BE2C (cell line): ENCODE results near the gene LRRIQ1.

ENCODE experiments used
- DNase-seq: peaks from one replicate; pipeline ENCODE4 v3.0.0-alpha.2; 2020
- H3K27me3 ChIP-seq: fragments of 250-450 bp; sonication (Bioruptor Pico); 2 replicates; pipeline ENCODE4 v1.5.1; 2020; ENCODE audit warnings: mild to moderate bottlenecking
- H3K36me3 ChIP-seq: fragments of 250-450 bp; sonication (Bioruptor Pico); 2 replicates; pipeline ENCODE4 v1.5.1; 2020; ENCODE audit warnings: mild to moderate bottlenecking
- H3K4me1 ChIP-seq: fragments of 250-450 bp; sonication (Bioruptor Pico); 2 replicates; pipeline ENCODE4 v1.5.1; 2020
- H3K4me3 ChIP-seq: 2 replicates; pipeline ENCODE4 v1.5.1; 2011; ENCODE audit warnings: low read depth, low read length
- H3K9me3 ChIP-seq: fragments of 250-450 bp; sonication (Bioruptor Pico); 2 replicates; pipeline ENCODE4 v1.5.1; 2020
- TF ChIP-seq, protein P1 (sequence below): IDR thresholded peaks from 2 replicates; pipeline ENCODE4 v1.5.1; 2012; ENCODE audit warnings: mild to moderate bottlenecking, low read depth, low read length

LRRIQ1 gene

GRCh38 chr12:85152311-85152729, 116.2 kb downstream of the LRRIQ1 start:
- Histone ChIP-seq H3K27me3 (peaks cover 8% of the 10 kb centered on the region; the same call in 1 of the 2 replicates), H3K9me3 (no peaks in the 10 kb centered on the region), H3K4me3 (no peak overlapping the region), H3K36me3 (no peaks in the 10 kb centered on the region), H3K4me1 (no peaks in the 10 kb centered on the region)
- DNase-seq, result no peak
- TF ChIP-seq, protein P1, sequence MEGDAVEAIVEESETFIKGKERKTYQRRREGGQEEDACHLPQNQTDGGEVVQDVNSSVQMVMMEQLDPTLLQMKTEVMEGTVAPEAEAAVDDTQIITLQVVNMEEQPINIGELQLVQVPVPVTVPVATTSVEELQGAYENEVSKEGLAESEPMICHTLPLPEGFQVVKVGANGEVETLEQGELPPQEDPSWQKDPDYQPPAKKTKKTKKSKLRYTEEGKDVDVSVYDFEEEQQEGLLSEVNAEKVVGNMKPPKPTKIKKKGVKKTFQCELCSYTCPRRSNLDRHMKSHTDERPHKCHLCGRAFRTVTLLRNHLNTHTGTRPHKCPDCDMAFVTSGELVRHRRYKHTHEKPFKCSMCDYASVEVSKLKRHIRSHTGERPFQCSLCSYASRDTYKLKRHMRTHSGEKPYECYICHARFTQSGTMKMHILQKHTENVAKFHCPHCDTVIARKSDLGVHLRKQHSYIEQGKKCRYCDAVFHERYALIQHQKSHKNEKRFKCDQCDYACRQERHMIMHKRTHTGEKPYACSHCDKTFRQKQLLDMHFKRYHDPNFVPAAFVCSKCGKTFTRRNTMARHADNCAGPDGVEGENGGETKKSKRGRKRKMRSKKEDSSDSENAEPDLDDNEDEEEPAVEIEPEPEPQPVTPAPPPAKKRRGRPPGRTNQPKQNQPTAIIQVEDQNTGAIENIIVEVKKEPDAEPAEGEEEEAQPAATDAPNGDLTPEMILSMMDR, result no peak

GRCh38 chr12:85155791-85156190, 119.6 kb downstream of the LRRIQ1 start:
- Histone ChIP-seq H3K27me3 (peaks cover 9% of the 10 kb centered on the region; the same call in 1 of the 2 replicates), H3K36me3 (no peaks in the 10 kb centered on the region), H3K4me3 (no peak overlapping the region), H3K9me3 (no peaks in the 10 kb centered on the region), H3K4me1 (no peaks in the 10 kb centered on the region)
- TF ChIP-seq, protein P1, result peak; percentile 22; the same call in 1 of the 2 replicates
- no peak for DNase-seq

DNA sequence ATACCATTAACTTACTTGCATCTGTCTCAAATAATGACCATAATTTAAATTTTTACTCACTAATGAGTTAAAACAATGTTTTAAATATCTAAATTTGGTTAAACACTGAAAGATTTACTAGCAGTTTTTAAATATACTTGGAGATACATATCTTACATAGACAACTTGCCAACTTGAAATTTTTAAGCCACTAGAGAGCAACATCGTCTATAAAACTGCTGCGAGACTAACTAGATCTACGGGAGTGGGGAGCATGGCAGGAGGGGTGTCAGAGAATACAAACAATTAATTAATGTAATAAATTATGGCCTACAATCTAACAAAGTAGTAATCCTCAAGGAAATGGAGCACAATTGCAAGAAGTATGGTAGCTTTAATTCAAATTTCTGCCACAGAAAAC, 120.4 kb downstream of the LRRIQ1 start:
- Histone ChIP-seq H3K27me3 (peaks cover 11% of the 10 kb centered on the region; the same call in 1 of the 2 replicates), H3K4me3 (no peak overlapping the region), H3K4me1 (no peaks in the 10 kb centered on the region), H3K36me3 (no peaks in the 10 kb centered on the region), H3K9me3 (no peaks in the 10 kb centered on the region)
- DNase-seq, result no peak
- TF ChIP-seq, protein P1, result no peak

DNA sequence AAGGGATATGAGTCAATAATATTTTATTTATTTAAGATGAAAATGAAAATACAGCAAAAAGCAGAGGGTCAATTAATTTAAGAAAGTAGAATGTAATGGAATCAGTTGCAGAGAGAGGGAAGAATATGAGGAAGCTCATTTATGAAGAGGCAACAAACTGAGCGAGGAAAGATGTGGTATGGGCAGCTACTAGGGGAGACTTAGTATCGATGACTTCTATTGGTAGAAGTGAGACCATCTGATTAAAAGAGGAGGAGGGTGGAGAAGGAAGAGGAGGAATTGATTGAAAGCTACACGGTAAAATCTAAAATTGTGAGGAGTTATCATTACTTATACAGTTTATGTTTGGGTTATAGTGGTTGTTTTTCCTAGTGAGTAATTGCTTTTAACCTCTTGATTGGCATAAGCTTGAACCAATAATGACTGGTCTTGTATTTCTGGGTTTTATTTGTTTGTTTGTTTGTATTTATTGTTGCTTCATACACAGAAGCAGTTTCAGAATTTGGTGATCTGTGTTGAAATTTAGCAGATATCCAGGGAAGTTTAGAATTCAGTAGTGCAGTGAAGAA, 121.0 kb downstream of the LRRIQ1 start:
- H3K4me1 ChIP-seq, result no peaks in the 10 kb centered on the region
- H3K27me3 ChIP-seq, result peaks cover 12% of the 10 kb centered on the region; the same call in 1 of the 2 replicates
- H3K9me3 ChIP-seq, result no peaks in the 10 kb centered on the region
- no peaks in the 10 kb centered on the region for H3K36me3 ChIP-seq
- DNase-seq, result no peak
- TF ChIP-seq, protein P1, result no peak
- H3K4me3 ChIP-seq, result no peak overlapping the region

DNA sequence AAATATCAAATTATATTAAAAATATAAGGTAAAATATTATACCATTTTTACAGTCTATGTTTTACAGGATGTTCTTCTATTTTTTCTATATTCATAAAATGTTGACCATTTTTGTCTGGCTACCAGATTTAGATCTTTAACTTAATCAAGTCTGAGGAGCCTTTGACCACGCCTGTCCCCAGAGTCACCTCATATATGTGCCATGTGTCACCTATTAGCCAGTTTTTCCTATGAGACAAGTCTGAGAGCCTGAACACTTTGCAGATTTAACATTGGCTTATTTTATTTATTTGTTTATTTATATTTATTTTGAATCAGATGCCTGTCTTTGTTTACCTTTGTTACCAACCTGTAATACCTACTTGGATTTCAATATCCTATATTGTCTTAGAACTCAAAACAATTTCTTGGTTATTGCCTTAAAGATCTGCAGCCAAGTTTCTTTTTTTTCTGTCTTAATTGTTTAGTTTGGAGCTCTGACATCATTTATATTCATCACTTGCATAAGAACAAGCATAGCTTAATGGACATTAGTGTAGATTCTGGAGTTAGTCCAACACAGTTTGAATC, 127.7 kb downstream of the LRRIQ1 start:
- peaks cover 7% of the 10 kb centered on the region; the same call in 1 of the 2 replicates for H3K27me3 ChIP-seq
- no peaks in the 10 kb centered on the region for H3K36me3 ChIP-seq
- no peak overlapping the region for H3K4me3 ChIP-seq
- TF ChIP-seq, protein P1, result no peak
- no peaks in the 10 kb centered on the region for H3K9me3 ChIP-seq
- no peak for DNase-seq
- no peaks in the 10 kb centered on the region for H3K4me1 ChIP-seq

DNA sequence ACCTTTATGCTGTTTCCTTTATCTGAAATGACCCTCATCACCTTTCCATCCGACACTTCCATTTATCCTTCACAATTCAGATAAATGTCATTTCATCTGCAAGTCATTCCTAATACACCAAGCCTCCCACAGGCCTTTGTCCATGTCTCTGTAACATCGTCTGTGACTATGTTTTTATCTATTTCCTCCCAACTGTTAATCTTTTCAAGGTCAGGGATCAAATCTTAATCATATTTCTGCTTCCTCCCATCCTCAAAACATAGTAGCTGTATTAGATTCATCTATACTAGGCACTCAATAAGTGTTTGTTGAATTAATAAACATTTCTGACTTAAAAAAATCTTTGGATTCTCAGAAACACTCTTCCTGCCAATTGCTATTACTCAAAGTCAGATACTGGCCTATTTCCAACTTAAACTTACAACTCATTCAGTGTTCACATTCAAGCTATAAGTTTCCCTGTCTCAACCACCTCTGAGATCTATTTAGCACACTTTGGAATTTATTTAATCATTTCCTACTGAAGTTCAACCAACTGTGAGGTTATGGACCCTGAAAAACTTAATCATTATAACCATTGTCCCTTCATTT, 143.6 kb downstream of the LRRIQ1 start:
- H3K4me3 ChIP-seq, result no peak overlapping the region

More for the DNA sequence above, 143.6 kb downstream of the LRRIQ1 start:
- no peaks in the 10 kb centered on the region for H3K27me3 ChIP-seq
- no peaks in the 10 kb centered on the region for H3K4me1 ChIP-seq
- no peaks in the 10 kb centered on the region for H3K9me3 ChIP-seq
- TF ChIP-seq, protein P1, result no peak
- no peaks in the 10 kb centered on the region for H3K36me3 ChIP-seq
- no peak for DNase-seq
